ENCODE data around the gene HELZ.
A peak's percentile ranks its signal among the peaks of the same experiment; 100 is the strongest.
"Not testable (repeated sequence)": the region's sequence is repeated elsewhere in the genome, so short reads cannot be mapped to it uniquely, and the experiment has no call there.

HELZ gene

GRCh38 chr17:67229109-67229955 is 15.7 kb downstream of the HELZ start:
- no peak for DNase-seq (ENCODE audit: low spot score)

- no peak for DNase-seq (ENCODE audit: low spot score)
These were observed 17.5 kb downstream of the HELZ start for GRCh38 chr17:67227488-67227887.

GRCh38 chr17:67225316-67225715 is 19.7 kb downstream of the HELZ start:
- DNase-seq (ENCODE audit: low spot score) = no peak

GRCh38 chr17:67224736-67225135 is 20.3 kb downstream of the HELZ start:
- DNase-seq (ENCODE audit: low spot score) = no peak

- DNase-seq (ENCODE audit: low spot score) = peak; percentile 29
These were observed 21.1 kb downstream of the HELZ start for GRCh38 chr17:67223924-67224323.

GRCh38 chr17:67221062-67221998 is 23.7 kb downstream of the HELZ start:
- peak; percentile 37 for DNase-seq (ENCODE audit: low spot score)

GRCh38 chr17:67218385-67218950 is 26.5 kb downstream of the HELZ start:
- no peak for DNase-seq (ENCODE audit: low spot score)

- peak; percentile 27 for DNase-seq (ENCODE audit: low spot score)
These were observed 27.6 kb downstream of the HELZ start for GRCh38 chr17:67217446-67217845.

- DNase-seq (ENCODE audit: low spot score) = no peak
These were observed 28.2 kb downstream of the HELZ start for GRCh38 chr17:67216578-67217320.

- no peak for DNase-seq (ENCODE audit: low spot score)
These were observed 29.0 kb downstream of the HELZ start for GRCh38 chr17:67215991-67216421.

GRCh38 chr17:67212714-67213417 is 32.1 kb downstream of the HELZ start:
- peak; percentile 86 for DNase-seq (ENCODE audit: low spot score)

- DNase-seq (ENCODE audit: low spot score) = no peak
These were observed 32.8 kb downstream of the HELZ start for GRCh38 chr17:67212231-67212630.

- no peak for DNase-seq (ENCODE audit: low spot score)
These were observed 33.3 kb downstream of the HELZ start for GRCh38 chr17:67211742-67212141.

GRCh38 chr17:67210915-67211314 is 34.1 kb downstream of the HELZ start:
- DNase-seq (ENCODE audit: low spot score) = no peak

- DNase-seq (ENCODE audit: low spot score) = no peak
These were observed 36.8 kb downstream of the HELZ start for GRCh38 chr17:67208232-67208631.

GRCh38 chr17:67203818-67204217 is 41.2 kb downstream of the HELZ start:
- no peak for DNase-seq (ENCODE audit: low spot score)

GRCh38 chr17:67202503-67202902 is 42.5 kb downstream of the HELZ start:
- DNase-seq (ENCODE audit: low spot score) = no peak

- peak; percentile 38 for DNase-seq (ENCODE audit: low spot score)
These were observed 44.2 kb downstream of the HELZ start for GRCh38 chr17:67200727-67201301.

- no peak for DNase-seq (ENCODE audit: low spot score)
These were observed 46.9 kb downstream of the HELZ start for GRCh38 chr17:67198131-67198530.

GRCh38 chr17:67197023-67197422 is 48.0 kb downstream of the HELZ start:
- DNase-seq (ENCODE audit: low spot score) = not testable (repeated sequence)

GRCh38 chr17:67196422-67196821 is 48.6 kb downstream of the HELZ start:
- DNase-seq (ENCODE audit: low spot score) = no peak
